Amygdala (tissue), 56 donors: ENCODE data around the gene EIPR1.
"Not testable (repeated sequence)": the region's sequence is repeated elsewhere in the genome, so short reads cannot be mapped to it uniquely, and the experiment has no call there.

Source experiments
- DNase-seq, 56 donors: peaks; one replicate each; lab custom pipeline; 2025; lab: John Stamatoyannopoulos, UW

The EIPR1 gene

DNA sequence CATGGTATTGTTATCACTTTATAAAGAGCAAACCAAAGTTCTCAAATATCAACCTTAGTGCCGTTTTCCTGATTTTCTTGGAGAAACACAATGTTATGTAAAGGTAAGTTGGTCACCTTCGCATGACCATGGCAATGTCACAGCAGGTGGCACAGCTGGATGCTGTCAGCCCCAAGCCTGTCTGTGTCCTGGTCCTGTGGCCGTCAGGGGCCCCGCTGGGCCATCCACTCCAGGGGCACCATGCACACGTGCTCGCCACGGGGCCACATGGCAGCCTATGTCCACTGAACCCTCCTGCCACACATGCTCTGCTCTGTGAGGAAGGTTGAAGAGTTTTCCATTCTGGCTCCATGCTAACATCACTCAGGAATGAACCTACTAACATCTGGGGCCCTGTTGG, 85.9 kb downstream of the EIPR1 start:
- DNase-seq, result no peak

- no peak for DNase-seq
These were observed 86.5 kb downstream of the EIPR1 start for GRCh38 chr2:3291113-3291512.

DNA sequence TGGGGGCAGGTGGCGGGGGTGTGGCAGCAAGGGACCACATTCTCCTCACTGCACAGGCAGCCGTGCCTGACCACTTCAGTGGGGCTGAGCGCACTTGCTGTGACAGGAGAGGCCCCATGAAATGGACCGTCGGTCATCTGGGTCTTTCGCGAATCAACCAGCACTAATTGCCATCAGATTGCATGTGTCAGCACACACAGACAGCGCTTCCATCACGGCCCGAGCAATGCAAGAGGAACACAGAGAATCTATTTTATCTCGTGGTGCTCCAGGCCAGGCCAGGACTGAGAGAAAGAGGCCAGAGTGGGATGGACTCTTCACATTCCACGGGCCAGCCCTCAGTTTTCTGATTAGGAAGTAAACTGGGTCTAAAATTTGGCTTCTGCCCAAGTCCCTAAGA, 87.0 kb downstream of the EIPR1 start:
- no peak for DNase-seq

DNA sequence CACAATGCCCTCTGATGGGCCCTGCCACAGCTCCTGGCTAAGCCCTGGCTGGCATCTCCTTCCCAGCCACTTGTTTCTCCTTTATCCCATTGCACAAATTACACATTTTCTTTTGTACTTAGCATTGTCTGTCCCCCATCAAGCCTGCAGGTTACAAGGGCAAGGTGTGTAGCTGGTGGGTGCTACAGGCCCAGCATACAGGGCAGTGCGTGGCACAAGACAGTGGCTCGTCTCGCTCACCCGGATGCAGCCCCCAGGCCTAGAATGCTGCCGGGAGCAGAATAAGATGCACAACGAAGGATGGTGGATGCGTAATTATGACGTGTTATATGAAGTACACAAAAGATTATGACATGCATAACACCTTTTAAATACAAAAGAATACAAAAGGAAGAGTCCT, 87.6 kb downstream of the EIPR1 start:
- no peak for DNase-seq

GRCh38 chr2:3289526-3289925, 88.1 kb downstream of the EIPR1 start:
- no peak for DNase-seq

- no peak for DNase-seq
These were observed 88.5 kb downstream of the EIPR1 start for GRCh38 chr2:3289171-3289515.

- DNase-seq, result peak in 5 of 56 donors; percentile 31 to 60 (median 42)
These were observed 89.0 kb downstream of the EIPR1 start for GRCh38 chr2:3288470-3289170.

GRCh38 chr2:3287896-3288295, 89.7 kb downstream of the EIPR1 start:
- DNase-seq, result no peak

GRCh38 chr2:3286646-3287036, 91.0 kb downstream of the EIPR1 start:
- peak in 9 of 56 donors; percentile 14 to 35 (median 24) for DNase-seq

GRCh38 chr2:3285901-3286645, 91.5 kb downstream of the EIPR1 start:
- no peak for DNase-seq

DNA sequence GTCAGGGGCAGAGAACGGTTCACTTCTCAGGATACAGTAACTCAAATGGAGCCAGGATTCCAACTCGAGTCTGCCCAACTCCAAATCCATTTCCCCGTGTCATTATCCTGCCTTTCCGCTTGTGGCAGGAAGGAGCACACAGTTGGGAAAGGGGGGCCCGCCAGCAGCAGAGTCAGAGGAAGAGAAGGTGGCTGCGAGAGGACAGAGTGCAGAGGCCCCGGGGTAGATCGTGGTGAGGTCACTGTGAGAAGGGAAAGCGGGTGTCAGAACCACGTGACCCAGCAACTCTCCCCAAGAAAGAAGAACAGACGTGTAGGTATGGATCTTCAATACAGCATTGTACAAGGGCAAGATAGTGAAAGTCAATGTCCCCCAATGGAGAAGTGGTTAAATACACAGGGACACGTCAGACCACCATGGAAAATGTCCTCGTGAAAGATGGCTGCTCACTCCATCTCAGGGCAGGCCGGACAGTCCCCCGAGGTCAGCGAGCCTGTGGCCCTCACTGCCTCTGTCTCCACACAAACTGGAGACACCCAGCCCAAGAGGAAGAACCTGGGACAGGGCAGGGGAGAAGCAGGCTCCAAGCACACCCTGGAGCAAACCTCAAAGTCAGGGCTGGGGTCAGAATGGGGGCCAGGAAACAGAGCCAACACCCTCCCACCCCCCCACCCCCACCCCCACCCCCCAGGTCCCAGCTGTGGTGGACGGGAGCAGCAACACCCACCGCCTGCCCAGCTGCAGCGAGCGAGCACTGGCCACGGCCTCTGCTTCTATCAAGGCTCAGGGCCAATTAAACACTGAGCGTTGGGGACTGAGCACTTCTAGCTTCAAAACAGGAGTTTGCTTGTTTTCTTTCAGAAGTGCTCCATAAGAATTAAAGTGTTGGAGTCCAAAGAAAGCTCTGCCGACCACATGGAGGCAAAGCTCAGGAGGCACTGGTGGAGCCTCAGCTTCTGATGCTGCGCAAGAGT, 92.7 kb downstream of the EIPR1 start:
- no peak for DNase-seq

- DNase-seq, result not testable (repeated sequence)
These were observed 93.6 kb downstream of the EIPR1 start for GRCh38 chr2:3283876-3284656.

DNA sequence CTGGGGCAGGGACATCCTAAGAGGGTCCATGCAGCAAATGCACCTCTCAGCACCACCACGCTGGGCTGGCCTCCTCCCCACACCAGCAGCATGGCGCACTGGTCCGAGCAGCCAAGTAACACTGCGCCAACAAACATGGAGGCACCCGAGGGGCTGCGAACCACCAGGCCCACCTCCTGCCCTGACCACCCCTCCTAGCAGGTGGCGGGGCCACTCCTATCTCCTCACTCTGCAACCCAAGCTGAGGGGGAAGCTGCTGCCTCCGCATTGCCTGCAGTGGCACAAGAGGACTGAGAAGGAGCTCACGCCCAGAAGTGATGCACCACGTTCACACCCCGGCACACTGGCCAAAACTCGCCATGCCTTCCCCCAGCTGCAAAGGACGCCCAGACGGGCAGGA, 94.4 kb downstream of the EIPR1 start:
- no peak for DNase-seq

DNA sequence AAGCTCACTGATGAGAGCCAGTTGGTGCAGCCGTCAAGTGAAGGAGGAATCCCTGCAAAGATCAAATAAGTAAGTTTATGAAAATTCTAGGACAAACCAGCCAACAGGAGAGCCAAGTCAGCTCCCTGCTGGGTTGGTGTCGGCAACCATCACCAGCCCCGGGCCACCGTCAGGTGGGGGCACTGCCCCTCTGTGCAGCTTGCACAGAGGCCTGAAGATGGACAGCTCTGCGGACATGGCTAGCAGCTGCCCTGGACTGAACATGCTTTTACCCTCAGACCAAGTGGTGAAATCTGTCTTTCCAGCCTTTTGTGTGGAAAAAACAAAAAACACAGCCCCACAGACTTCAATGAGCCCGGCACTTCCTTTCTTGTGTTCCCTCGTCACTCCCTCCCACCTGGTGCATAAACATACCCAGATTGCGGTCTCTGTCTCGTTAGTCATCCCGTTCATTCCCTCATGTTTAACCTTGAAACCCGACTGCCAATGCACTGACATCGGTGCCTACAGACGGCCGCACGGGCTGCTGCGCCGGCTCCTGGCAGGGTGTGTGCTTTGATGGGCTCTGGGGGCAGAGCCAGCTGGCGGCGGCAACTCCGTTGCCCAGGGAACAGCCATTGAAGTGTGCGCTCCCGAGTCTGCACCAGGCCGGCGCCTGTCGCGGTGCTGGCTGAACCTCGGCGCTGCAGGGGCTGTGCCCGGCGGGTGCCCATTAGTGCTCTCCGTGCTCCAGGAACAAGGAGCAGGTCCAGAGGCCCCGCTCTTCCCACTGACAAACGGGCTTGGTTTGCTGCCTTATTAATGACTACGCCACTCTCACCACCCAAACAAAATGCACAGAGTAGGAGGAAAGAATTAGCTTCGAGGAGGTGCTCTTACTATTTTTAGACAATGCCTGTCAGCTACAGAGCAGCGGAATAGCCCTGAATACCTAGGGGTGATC, 95.3 kb downstream of the EIPR1 start:
- peak in 51 of 56 donors; percentile 21 to 84 (median 62) for DNase-seq

GRCh38 chr2:3280683-3281520, 96.7 kb downstream of the EIPR1 start:
- DNase-seq, result no peak

DNA sequence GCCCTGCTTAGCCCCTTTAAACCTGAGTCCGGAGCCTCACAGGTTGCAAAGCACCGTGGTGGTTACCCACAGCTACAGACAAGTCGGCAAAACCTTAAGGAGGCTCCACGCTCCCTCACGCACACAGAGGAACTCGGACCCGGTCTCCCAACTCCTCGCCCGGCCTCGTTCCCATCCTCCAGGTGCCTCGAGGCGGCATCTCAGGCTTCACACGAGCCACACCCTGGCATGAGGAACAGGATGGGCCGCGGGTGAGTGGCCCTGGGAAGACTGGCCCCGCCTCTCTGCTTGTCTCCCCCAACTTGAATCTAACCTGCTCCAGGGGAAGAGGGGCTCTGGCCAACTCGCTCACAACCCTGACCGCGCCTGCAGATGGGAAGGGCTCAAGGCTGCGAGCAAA, 97.4 kb downstream of the EIPR1 start:
- no peak for DNase-seq

DNA sequence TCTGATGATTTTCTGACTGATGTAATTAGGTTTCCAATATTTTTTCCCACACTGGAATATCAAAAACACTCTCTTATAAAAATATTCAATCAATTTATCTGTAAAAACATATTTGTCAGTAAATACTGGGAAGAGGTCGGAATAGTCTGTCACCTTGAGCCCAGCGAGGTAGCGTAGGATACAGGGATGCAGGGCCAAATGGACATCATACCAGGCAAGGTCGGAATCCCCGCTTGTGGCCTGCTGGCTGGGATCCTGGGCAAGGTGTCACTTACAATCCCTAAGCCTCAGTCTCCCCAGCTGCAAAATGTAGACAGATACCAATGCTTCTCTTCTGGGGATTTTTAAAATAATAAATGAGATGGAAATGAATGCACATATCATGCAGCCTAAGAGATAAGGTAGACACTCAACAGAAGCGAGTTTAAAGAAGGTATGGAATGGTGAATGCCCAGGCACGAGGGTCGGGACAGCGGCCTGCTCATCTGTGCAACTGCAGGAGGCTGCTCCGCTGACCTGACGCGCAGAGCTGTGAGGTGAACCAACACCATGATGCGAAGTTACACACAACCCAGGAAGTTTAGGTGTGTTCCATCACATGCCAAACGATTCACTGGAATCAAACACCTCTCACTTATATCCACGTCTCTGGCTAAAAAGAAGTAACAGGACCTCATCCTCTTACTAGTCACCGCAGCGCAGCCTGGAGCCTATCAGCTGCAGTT, 98.2 kb downstream of the EIPR1 start:
- DNase-seq, result no peak
